Stimulated activated naive B cell treated with anti-CD40 and anti-IgM and Interleukin-4, amounts not matched to agents 10 μg/mL and 1 μg/mL and 100 μg/mL, for 72 hours (primary cell): Measurements from ENCODE around the gene PARVG.

Experiments used
- ATAC-seq, 2 donors: fragments of 150-1000 bp; cut with Tn5 transposase; replicated peaks; 2 replicates each; pipeline ENCODE4 v1.10.0; 2021; ENCODE audit warnings: moderate library complexity in 1 of 2
- DNase-seq: peaks from one replicate; pipeline ENCODE4 v3.0.0; 2021
- H3K27ac Mint-ChIP-seq: one replicate; pipeline ENCODE4 v1.8.0; 2022; ENCODE audit warnings: mild to moderate bottlenecking, mixed read lengths
- H3K27me3 Mint-ChIP-seq, 2 donors: one replicate each; pipeline ENCODE4 v1.8.0; 2022; ENCODE audit warnings: mixed read lengths in 2 of 2
- H3K36me3 Mint-ChIP-seq, 2 donors: one replicate each; pipeline ENCODE4 v1.8.0; 2022; ENCODE audit warnings: mixed read lengths in 2 of 2, mild to moderate bottlenecking in 1 of 2
- H3K4me1 Mint-ChIP-seq, 2 donors: one replicate each; pipeline ENCODE4 v1.8.0; 2022; ENCODE audit warnings: mixed read lengths in 2 of 2, mild to moderate bottlenecking in 1 of 2
- H3K4me3 Mint-ChIP-seq, 2 donors: one replicate each; pipeline ENCODE4 v1.8.0; 2022; ENCODE audit warnings: mild to moderate bottlenecking in 2 of 2, mixed read lengths in 2 of 2, moderate library complexity in 1 of 2
- H3K9me3 Mint-ChIP-seq, 2 donors: one replicate each; pipeline ENCODE4 v1.8.0; 2022; ENCODE audit warnings: mixed read lengths in 2 of 2, mild to moderate bottlenecking in 1 of 2

Gene PARVG

DNA sequence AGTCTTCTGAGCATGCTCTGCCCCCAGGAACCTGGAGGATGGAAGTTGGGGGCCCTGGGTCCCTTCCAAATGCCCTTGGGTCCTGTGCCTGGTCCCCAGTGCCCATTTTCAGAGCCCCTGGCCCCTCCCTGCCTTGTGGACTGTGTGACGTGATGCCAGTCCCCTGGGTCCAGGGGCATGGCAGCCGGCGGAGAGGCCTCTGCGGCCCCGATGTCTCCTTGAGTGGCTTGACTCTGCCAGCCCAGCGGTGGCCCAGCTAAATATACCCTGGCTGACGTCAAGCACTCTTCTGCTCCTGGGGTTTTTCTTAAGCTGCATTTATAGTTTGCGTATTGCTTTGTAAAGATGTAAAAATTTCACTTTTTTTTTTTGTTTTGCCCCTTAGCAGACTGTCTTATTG lies 35.2 kb upstream of the PARVG start:
- no peaks in the 10 kb centered on the region for H3K27me3 Mint-ChIP-seq
- H3K36me3 Mint-ChIP-seq: peaks cover 55 to 78% of the 10 kb centered on the region in 2 donors
- peak overlapping the region; percentile 76 for H3K27ac Mint-ChIP-seq
- H3K4me1 Mint-ChIP-seq: peaks cover 4 to 5% of the 10 kb centered on the region in 2 donors
- ATAC-seq (no peak), DNase-seq (no peak)
- H3K4me3 Mint-ChIP-seq: no peak overlapping the region
- H3K9me3 Mint-ChIP-seq: no peaks in the 10 kb centered on the region

DNA sequence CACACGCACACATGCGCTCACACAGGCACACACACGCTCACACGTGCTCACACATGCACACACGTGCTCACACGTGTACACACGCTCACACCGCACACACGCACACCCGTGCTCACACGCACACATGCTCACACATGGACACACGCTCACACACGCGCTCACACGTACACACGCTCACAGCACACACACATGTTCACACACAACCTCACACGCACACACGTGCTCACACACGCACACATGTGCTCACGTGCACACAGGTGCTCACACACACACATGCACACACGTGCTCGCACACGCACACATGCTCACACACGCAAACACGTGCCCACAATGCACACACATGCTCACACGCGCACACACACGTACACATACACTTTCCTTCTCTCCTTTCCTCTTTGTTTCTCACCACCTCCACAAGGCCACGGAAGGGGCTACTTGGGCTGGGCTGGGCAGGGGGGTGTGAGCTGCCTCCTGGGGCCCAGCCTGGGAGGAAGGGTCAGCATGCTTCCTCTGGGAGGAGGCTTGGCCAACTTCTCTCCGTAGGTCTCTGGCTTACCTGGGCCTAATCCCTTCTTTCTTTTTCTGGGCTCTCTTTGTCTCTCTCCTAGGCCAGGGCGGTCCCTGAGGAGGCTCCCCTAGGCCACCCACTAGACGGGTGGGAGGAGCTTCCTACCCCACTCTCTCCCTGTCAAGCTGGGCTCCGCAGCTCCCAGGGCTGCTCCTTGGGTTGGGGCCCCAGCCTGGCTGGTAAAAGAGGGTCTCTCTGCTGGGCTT lies 34.5 kb upstream of the PARVG start:
- Mint-ChIP-seq H3K27me3 (no peaks in the 10 kb centered on the region), H3K9me3 (no peaks in the 10 kb centered on the region), H3K27ac (no peak overlapping the region), H3K4me1 (peaks cover 4 to 5% of the 10 kb centered on the region in 2 donors), H3K36me3 (peaks cover 58 to 79% of the 10 kb centered on the region in 2 donors), H3K4me3 (peak overlapping the region in 1 of 2 donors; percentile 36)
- no peak for DNase-seq
- ATAC-seq: no peak

- H3K9me3 Mint-ChIP-seq: no peaks in the 10 kb centered on the region
- H3K36me3 Mint-ChIP-seq: peaks cover 60 to 77% of the 10 kb centered on the region in 2 donors
- no peaks in the 10 kb centered on the region for H3K27me3 Mint-ChIP-seq
- no peak overlapping the region for H3K4me3 Mint-ChIP-seq
- no peak for ATAC-seq
- H3K27ac Mint-ChIP-seq: no peak overlapping the region
- no peak for DNase-seq
- H3K4me1 Mint-ChIP-seq: peaks cover 4 to 5% of the 10 kb centered on the region in 2 donors
Observed at GRCh38 chr22:44147008-44147645, 33.6 kb upstream of the PARVG start.

DNA sequence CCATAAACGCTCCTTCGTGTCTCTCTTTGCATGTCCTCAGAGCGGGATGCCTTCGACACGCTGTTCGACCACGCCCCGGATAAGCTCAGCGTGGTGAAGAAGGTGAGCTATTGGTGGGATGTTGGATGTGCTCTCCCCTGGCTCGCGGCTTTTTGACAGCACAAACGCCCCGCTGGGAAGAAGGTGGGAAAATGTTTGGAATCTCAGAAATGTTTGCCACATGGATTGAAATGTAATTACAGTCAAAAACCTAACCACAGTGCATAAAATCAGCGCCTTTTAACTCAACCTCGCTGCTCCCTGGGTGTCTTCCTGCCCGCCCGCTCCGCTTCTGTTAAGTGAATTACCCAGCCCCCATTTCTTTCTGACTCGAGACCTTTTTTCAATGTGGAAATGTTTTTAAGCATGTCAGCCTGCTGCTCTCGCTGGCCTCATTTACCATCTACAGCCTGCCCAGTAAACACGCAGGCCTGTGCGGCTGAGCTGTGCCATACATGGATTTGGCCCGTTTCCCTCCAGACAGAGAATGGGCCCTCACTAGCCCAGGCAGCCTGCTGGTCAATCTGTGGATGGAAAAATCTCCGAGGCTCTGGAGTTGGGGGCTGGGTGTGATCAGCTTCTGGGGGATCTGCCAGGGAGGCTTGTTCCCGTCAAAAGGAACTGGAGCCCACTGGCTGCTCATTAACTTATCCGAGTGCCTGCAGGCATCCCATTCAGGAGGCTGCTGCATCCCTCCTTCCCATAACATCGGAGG lies 32.7 kb upstream of the PARVG start:
- ATAC-seq: no peak

DNA sequence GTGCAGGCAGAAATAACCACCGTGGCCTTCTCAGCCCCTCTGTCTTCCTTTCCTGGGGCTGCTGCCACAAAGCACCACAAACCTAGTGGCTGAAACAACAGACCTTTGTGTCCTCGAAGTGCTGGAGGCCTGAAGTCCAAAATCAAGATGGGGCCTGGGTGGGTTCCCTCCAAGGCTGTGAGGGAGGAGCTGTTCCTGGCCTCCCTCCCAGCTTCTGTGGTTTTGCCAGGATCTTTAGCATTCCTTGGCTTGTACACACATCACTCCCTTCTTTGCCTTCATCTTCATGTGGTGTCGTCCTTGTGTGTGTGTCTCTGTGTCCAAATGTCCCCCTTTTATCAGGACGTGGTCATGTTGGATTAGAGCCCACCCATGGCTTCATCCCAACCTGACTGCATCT lies 29.0 kb upstream of the PARVG start:
- Mint-ChIP-seq H3K27me3 (no peaks in the 10 kb centered on the region), H3K27ac (no peak overlapping the region), H3K9me3 (no peaks in the 10 kb centered on the region), H3K36me3 (peaks cover 42 to 55% of the 10 kb centered on the region in 2 donors), H3K4me1 (no peaks in the 10 kb centered on the region), H3K4me3 (no peak overlapping the region)
- ATAC-seq (no peak), DNase-seq (no peak)

More for the DNA sequence above, 32.7 kb upstream of the PARVG start:
- Mint-ChIP-seq H3K27me3 (no peaks in the 10 kb centered on the region), H3K36me3 (peaks cover 60 to 82% of the 10 kb centered on the region in 2 donors), H3K4me1 (peaks cover 2 to 4% of the 10 kb centered on the region in 2 donors), H3K9me3 (no peaks in the 10 kb centered on the region), H3K27ac (peak overlapping the region; percentile 37), H3K4me3 (no peak overlapping the region)
- no peak for DNase-seq

- H3K36me3 Mint-ChIP-seq: peaks cover 40 to 48% of the 10 kb centered on the region in 2 donors
- no peak overlapping the region for H3K4me3 Mint-ChIP-seq
- H3K9me3 Mint-ChIP-seq: no peaks in the 10 kb centered on the region
- no peak overlapping the region for H3K27ac Mint-ChIP-seq
- H3K27me3 Mint-ChIP-seq: no peaks in the 10 kb centered on the region
- ATAC-seq (no peak), DNase-seq (no peak)
- no peaks in the 10 kb centered on the region for H3K4me1 Mint-ChIP-seq
Observed at GRCh38 chr22:44153710-44154109, 27.0 kb upstream of the PARVG start.

DNA sequence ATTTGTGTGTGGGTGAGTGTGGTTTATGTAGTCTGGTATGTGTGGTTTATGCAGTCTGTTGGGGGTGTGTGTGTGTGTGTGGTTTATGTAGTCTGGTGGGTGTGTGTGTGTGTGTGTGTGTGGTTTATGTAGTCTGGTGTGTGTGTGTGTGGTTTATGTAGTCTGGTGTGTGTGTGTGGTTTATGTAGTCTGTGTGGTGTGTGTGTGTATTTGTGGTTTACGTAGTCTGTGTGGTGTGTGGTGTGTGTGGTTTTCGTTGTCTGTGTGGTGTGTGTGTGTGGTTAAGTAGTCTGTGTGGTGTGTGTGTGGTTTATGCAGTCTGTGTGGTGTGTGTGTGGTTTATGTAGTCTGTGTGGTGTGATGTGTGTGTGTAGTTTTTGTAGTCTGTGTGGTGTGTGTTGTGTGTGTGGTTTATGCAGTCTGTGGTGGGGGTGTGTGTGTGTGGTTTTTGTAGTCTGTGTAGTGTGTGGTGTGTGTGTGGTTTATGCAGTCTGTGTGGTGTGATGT lies 26.2 kb upstream of the PARVG start:
- Mint-ChIP-seq H3K9me3 (no peaks in the 10 kb centered on the region), H3K36me3 (peaks cover 40 to 49% of the 10 kb centered on the region in 2 donors)
- ATAC-seq: peak in 1 of 2 donors; percentile 16

GRCh38 chr22:44155115-44155514 lies 25.6 kb upstream of the PARVG start:
- H3K27me3 Mint-ChIP-seq: no peaks in the 10 kb centered on the region
- H3K36me3 Mint-ChIP-seq: peaks cover 41 to 50% of the 10 kb centered on the region in 2 donors
- H3K4me1 Mint-ChIP-seq: no peaks in the 10 kb centered on the region
- DNase-seq: no peak
- no peak for ATAC-seq
- H3K27ac Mint-ChIP-seq: peak overlapping the region; percentile 52
- no peaks in the 10 kb centered on the region for H3K9me3 Mint-ChIP-seq
- no peak overlapping the region for H3K4me3 Mint-ChIP-seq

More for the DNA sequence above, 26.2 kb upstream of the PARVG start:
- H3K27ac Mint-ChIP-seq: no peak overlapping the region
- no peaks in the 10 kb centered on the region for H3K4me1 Mint-ChIP-seq
- no peak for DNase-seq
- H3K4me3 Mint-ChIP-seq: no peak overlapping the region
- H3K27me3 Mint-ChIP-seq: no peaks in the 10 kb centered on the region

- Mint-ChIP-seq H3K36me3 (peaks cover 40 to 41% of the 10 kb centered on the region in 2 donors), H3K27ac (no peak overlapping the region), H3K9me3 (no peaks in the 10 kb centered on the region), H3K4me3 (no peak overlapping the region), H3K4me1 (no peaks in the 10 kb centered on the region), H3K27me3 (no peaks in the 10 kb centered on the region)
- DNase-seq: no peak
- no peak for ATAC-seq
Observed at GRCh38 chr22:44157916-44158618, 22.7 kb upstream of the PARVG start.

- no peak overlapping the region for H3K27ac Mint-ChIP-seq
- H3K4me1 Mint-ChIP-seq: no peaks in the 10 kb centered on the region
Observed at GRCh38 chr22:44158816-44159215, 21.9 kb upstream of the PARVG start.

GRCh38 chr22:44159221-44159620 lies 21.5 kb upstream of the PARVG start:
- H3K4me1 Mint-ChIP-seq: no peaks in the 10 kb centered on the region
- DNase-seq (no peak), ATAC-seq (no peak)
- no peak overlapping the region for H3K4me3 Mint-ChIP-seq
- H3K27me3 Mint-ChIP-seq: no peaks in the 10 kb centered on the region
- H3K9me3 Mint-ChIP-seq: no peaks in the 10 kb centered on the region
- peaks cover 39 to 42% of the 10 kb centered on the region in 2 donors for H3K36me3 Mint-ChIP-seq
- no peak overlapping the region for H3K27ac Mint-ChIP-seq

More at GRCh38 chr22:44158816-44159215, 21.9 kb upstream of the PARVG start:
- Mint-ChIP-seq H3K27me3 (no peaks in the 10 kb centered on the region), H3K9me3 (no peaks in the 10 kb centered on the region), H3K36me3 (peaks cover 39% of the 10 kb centered on the region in 2 donors), H3K4me3 (no peak overlapping the region)
- ATAC-seq: no peak
- DNase-seq: no peak

DNA sequence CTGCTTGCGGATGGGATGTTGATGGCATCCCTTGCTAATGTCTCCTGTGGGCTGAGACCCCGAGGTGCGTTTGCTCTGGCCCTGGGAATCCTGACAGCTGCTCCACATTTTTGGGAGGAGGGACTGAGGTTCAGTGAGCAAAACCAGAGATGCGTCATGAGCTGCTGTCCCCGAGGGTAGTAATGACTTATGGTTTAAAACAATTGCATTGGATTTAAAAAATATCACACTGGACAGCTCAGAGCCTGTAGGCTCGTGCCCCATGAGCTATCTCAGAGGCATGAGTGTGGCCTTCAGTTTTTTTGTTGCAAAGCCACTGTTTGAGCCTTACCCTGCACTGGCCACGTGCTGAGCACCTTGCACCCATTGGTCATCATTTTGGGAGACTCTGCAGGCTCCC lies 20.9 kb upstream of the PARVG start:
- no peak for ATAC-seq
- no peaks in the 10 kb centered on the region for H3K9me3 Mint-ChIP-seq

DNA sequence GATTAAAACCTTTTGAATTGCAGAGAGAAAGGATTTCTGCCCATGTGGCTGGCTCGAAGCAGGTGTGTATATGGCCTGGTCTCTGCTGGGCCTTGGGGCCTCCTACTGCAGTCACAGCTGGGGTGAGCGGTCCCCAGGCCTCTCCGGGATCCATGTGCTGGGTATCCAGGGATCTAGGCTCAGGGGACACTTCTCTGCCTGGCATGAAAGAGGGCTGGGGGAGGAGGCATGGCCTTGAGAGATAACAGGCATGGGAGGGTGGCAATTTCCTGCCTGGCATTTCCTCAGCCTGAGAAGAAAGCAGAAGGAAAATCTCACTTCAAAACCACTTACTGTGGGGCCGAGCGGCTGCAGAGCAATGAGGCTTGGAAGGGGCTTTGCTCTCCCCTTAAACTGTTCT lies 20.3 kb upstream of the PARVG start:
- Mint-ChIP-seq H3K36me3 (peaks cover 48 to 51% of the 10 kb centered on the region in 2 donors), H3K4me1 (no peaks in the 10 kb centered on the region), H3K9me3 (no peaks in the 10 kb centered on the region), H3K27me3 (no peaks in the 10 kb centered on the region), H3K27ac (no peak overlapping the region), H3K4me3 (no peak overlapping the region)
- DNase-seq (no peak), ATAC-seq (no peak)

More for the DNA sequence above, 20.9 kb upstream of the PARVG start:
- Mint-ChIP-seq H3K4me3 (no peak overlapping the region), H3K27ac (no peak overlapping the region), H3K27me3 (no peaks in the 10 kb centered on the region), H3K36me3 (peaks cover 43 to 45% of the 10 kb centered on the region in 2 donors), H3K4me1 (no peaks in the 10 kb centered on the region)
- DNase-seq: no peak

GRCh38 chr22:44161673-44162072 lies 19.1 kb upstream of the PARVG start:
- DNase-seq: no peak
- no peak for ATAC-seq
- Mint-ChIP-seq H3K27me3 (no peaks in the 10 kb centered on the region), H3K4me1 (no peaks in the 10 kb centered on the region), H3K36me3 (peaks cover 51 to 52% of the 10 kb centered on the region in 2 donors), H3K27ac (peak overlapping the region; percentile 51), H3K9me3 (no peaks in the 10 kb centered on the region), H3K4me3 (no peak overlapping the region)
